GM12872 (cell line): ENCODE results near the gene ATOSA.

Source experiments
- CTCF ChIP-seq: IDR thresholded peaks from 3 replicates; pipeline ENCODE4 v1.5.1; 2011; ENCODE audit warnings: low read depth, mild to moderate bottlenecking, low read length, moderate library complexity; ENCODE audit not compliant: insufficient read depth

Gene ATOSA

GRCh38 chr15:52651868-52652267 lies 27.3 kb downstream of the ATOSA start:
- no peak for TF ChIP-seq CTCF

GRCh38 chr15:52651114-52651513 lies 28.1 kb downstream of the ATOSA start:
- TF ChIP-seq CTCF: no peak

- no peak for TF ChIP-seq CTCF
Observed at GRCh38 chr15:52649686-52650085, 29.5 kb downstream of the ATOSA start.

- TF ChIP-seq CTCF: no peak
Observed at GRCh38 chr15:52645916-52646315, 33.3 kb downstream of the ATOSA start.

- no peak for TF ChIP-seq CTCF
Observed at GRCh38 chr15:52642386-52643361, 36.5 kb downstream of the ATOSA start.

GRCh38 chr15:52636459-52636858 lies 42.7 kb downstream of the ATOSA start:
- no peak for TF ChIP-seq CTCF

- TF ChIP-seq CTCF: no peak
Observed at GRCh38 chr15:52635908-52636307, 43.3 kb downstream of the ATOSA start.
